Measurements from ENCODE around the gene FANCC. TPM values are rescaled to one million over a fixed set of nuclear protein-coding genes. Genes with fewer than 3 reads are reported as not detected.

Gene FANCC
- total and polyA plus RNA-seq, 2 of the 13 experiments (the other 11 are each of a cell fraction or from before 2014, with no cell fraction given) = 7.4 to 8.6 TPM

- TF ChIP-seq USF2 (IDR thresholded peaks at IDR 0.05; ENCODE audit: low read depth, low read length) (no peak), USF2 (CRISPR knock-in tag; IDR thresholded peaks at IDR 0.05; ENCODE audit: borderline replicate concordance) (0 out of 2 replicates have a peak, but pooled peaks have one; percentile 44), CREM (IDR thresholded peaks at IDR 0.05) (0 out of 2 replicates have a peak, but pooled peaks have one; percentile 28), CREM (CRISPR knock-in tag; IDR thresholded peaks at IDR 0.05) (0 out of 2 replicates have a peak, but pooled peaks have one; percentile 23), ZNF580 (CRISPR knock-in tag; IDR thresholded peaks at IDR 0.05; ENCODE audit: borderline replicate concordance, low read depth) (peak; percentile 60), FOXK1 (CRISPR knock-in tag; IDR thresholded peaks at IDR 0.05; ENCODE audit: borderline replicate concordance, low read depth) (peak; percentile 59; the same call in 1 of the 2 replicates), RAD51 (IDR thresholded peaks at IDR 0.05; ENCODE audit: borderline replicate concordance) (no peak), ZNF530 (CRISPR knock-in tag; IDR thresholded peaks at IDR 0.05; ENCODE audit: low read depth) (no peak), ZNF709 (CRISPR knock-in tag; IDR thresholded peaks at IDR 0.05) (0 out of 2 replicates have a peak, but pooled peaks have one; percentile 35), ASH2L (IDR thresholded peaks at IDR 0.05; ENCODE audit: insufficient read length, low read depth, low read length) (peak; percentile 96), TGIF2 (CRISPR knock-in tag; IDR thresholded peaks at IDR 0.05) (no peak), ZNF407 (CRISPR knock-in tag; IDR thresholded peaks at IDR 0.05; ENCODE audit: not compliant biosample characterization) (no peak), ZNF275 (CRISPR knock-in tag; IDR thresholded peaks at IDR 0.05; ENCODE audit: borderline replicate concordance) (no peak; the same call in 1 of the 2 replicates), TSC22D2 (CRISPR knock-in tag; IDR thresholded peaks at IDR 0.05; ENCODE audit: borderline replicate concordance) (peak; percentile 87; the same call in 1 of the 2 replicates)
Observed at GRCh38 chr9:95317119-95317892, at the start of gene FANCC (continued).
